LNCAP (cell line): Measurements from ENCODE around the gene PCIF1.

ENCODE experiments used
- TF ChIP-seq, protein P1 (sequence below): fragments of 450-650 bp; IDR thresholded peaks from 2 replicates; pipeline ENCODE4 v1.5.1; 2017; ENCODE audit warnings: mild to moderate bottlenecking

Gene PCIF1

GRCh38 chr20:45918182-45918737 is 16.2 kb upstream of the PCIF1 start:
- TF ChIP-seq, protein P1, sequence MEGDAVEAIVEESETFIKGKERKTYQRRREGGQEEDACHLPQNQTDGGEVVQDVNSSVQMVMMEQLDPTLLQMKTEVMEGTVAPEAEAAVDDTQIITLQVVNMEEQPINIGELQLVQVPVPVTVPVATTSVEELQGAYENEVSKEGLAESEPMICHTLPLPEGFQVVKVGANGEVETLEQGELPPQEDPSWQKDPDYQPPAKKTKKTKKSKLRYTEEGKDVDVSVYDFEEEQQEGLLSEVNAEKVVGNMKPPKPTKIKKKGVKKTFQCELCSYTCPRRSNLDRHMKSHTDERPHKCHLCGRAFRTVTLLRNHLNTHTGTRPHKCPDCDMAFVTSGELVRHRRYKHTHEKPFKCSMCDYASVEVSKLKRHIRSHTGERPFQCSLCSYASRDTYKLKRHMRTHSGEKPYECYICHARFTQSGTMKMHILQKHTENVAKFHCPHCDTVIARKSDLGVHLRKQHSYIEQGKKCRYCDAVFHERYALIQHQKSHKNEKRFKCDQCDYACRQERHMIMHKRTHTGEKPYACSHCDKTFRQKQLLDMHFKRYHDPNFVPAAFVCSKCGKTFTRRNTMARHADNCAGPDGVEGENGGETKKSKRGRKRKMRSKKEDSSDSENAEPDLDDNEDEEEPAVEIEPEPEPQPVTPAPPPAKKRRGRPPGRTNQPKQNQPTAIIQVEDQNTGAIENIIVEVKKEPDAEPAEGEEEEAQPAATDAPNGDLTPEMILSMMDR = no peak

GRCh38 chr20:45918779-45919537 is 15.5 kb upstream of the PCIF1 start:
- TF ChIP-seq, protein P1 = no peak

DNA sequence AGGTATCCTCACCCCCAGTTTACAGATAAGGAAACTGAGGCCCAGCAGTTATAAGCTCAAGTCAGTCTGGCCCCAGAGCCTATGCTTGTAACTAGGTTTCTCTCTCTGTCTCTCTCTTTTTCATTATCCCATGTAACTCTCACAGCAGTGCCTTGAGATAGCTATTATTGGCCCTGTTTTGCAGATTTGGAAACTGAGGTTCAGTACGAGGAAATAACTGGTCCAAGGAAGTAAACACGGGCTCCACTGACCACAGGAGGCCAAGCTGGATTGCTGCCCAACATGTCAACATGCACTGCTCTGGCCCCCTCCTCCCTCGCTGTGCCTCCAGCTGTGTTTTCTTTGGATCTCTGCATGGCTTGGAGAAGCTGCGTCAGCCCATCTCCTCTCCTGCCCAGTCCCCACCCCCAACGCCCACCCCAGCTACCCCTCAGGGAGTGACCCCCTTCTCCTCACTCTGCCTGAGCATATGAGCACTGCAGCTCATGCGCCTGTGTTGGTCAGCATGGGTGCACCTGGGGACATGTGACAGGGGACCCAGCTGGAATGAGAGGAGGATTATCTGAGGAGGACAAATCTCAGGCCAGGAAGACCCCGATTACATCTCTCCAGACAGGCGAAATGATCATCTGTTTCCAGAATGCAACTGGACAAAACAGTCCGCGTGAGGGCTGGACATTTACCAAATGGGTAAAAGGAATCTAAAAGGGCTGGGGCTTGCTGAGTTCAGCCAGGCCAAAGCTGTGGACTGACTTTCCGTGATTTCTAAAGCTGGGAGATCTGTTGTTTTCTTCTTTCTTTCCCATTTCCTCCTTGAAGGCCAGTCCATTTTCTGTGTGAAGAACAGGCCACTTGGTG is 14.7 kb upstream of the PCIF1 start:
- TF ChIP-seq, protein P1 = no peak

- TF ChIP-seq, protein P1 = no peak
Measured at GRCh38 chr20:45920462-45921336, 13.8 kb upstream of the PCIF1 start.

DNA sequence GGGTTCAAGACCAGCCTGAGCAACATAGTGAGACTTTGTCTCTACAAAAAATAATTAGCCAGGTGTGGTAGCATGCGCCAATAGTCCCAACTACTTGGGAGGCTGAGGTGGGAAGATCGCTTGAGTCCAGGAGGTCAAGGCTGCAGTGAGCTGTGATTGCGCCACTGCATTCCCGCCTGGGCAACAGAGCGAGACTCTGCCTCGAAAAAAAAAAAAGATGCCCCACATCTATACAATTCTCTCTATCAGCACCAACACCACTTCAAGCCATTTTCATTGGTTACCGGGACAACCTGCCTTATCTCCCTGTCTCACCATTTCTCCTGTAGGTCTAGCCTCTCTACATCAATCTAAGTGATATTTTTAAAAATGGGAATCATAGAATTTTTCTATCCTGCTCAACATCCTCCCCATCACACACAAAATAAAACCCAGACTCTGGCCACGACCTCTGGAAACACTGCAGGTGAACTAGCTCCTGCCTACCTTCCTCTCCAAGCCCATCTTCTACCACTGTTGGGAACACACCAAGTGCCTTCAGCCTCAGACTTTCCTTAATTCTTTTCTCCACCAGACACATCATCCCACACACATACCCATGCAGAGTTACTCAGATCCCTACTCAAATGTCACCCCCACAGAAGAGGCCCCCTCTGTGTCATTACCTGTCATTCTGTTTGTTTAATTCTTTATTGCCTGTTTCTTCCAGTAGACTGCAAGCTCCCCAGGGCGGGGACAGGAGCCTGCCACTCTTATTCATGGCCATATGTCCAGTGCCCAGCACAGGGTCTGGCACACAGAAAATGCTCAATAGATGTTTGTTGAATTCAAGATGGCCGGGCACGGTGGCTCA is 12.9 kb upstream of the PCIF1 start:
- TF ChIP-seq, protein P1 = no peak

GRCh38 chr20:45924391-45925261 is 9.9 kb upstream of the PCIF1 start:
- TF ChIP-seq, protein P1 = no peak
